ENCODE results near the gene ARID4B.
"Not testable (repeated sequence)": the region's sequence is repeated elsewhere in the genome, so short reads cannot be mapped to it uniquely, and the experiment has no call there.

The ARID4B gene

GRCh38 chr1:235326719-235327558 lies 1.0 kb downstream of the ARID4B start:
- no peak for DNase-seq

GRCh38 chr1:235325854-235326253 lies 2.1 kb downstream of the ARID4B start:
- no peak for DNase-seq

GRCh38 chr1:235325139-235325538 lies 2.8 kb downstream of the ARID4B start:
- DNase-seq, result no peak

GRCh38 chr1:235324296-235324695 lies 3.7 kb downstream of the ARID4B start:
- no peak for DNase-seq

DNA sequence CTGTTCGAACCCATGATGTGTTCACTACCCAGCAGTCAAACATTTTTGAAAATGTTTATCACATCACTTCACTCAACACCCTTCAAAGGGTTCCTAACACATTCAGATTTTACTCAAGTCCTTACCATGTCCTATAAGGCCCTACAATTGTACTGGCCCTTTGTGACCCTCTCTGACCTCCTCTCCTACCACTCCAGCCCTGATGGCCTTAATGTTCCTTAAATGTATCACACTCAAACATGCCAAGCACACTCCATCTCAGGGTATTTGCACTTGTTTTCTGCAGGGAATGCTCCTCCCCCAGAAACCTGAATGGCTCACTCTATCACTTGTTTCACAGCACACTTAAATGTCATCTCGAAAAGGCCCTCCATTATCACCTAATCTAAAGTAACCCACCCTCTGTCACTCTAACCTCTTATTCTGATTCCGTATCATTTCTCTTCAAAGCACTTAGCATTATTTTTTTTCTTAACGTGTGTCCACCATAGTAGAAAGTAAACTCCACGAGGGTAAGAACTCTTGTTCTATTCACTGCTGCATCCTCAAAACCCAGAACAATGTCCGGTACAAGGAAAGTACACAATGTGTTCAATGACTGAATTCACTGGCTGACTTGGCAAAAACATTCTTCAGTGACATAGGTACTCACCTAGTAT lies 7.3 kb downstream of the ARID4B start:
- DNase-seq, result no peak

DNA sequence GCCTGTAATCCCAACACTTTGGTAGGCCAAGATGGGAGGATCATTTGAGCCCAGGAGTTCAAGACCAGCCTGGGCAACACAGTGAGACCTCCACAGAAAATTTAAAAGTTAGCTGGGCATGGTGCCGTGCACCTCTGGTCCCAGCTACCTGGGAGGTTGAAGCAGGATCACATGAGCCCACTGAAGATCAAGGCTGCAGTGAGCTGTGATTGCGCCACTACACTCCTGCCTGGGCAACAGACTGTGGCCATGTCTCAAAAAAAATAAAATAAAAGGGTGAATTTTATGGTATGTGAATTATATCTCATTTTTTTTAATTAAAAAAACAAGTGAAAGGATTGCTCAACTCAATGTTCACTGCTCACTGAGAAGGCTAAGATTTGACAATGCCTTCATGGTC lies 8.7 kb downstream of the ARID4B start:
- DNase-seq, result no peak

- DNase-seq, result no peak
Measured at GRCh38 chr1:235317168-235317567, 10.8 kb downstream of the ARID4B start.

- DNase-seq, result no peak
Measured at GRCh38 chr1:235315735-235316134, 12.2 kb downstream of the ARID4B start.

GRCh38 chr1:235315173-235315572 lies 12.8 kb downstream of the ARID4B start:
- no peak for DNase-seq

DNA sequence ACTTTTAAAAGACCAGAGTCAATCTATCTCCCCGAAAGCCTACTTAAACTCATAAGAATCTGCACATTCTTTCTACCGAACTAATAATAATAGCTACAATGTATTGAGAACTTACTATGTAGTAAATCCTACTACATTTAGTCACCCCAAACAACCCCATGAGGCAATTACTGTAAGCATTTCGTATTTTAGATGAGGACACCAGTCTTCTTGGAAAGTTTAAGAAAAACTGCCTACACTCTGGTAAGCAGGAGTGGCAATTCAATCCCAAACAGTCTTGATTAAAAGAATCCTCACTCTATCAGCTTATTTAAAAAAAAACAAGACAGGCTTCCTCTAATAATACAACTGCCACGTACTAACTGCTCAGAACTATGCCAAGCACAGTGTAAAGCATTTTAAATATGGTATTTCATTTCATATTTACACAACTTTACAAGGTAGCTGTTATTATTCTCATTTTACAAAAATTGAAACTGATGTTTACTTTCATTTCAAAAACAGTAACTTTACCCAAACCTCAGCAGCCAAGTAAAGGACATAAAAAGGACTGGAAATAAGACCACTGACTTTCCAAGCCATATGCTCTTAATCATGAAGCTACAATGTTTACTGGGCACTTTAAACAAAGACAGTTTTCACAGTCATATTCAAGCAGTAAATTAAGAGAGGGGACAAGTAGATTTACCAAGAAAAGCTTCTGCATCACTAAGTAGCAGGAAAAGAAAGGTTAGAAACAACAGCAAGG lies 13.9 kb downstream of the ARID4B start:
- no peak for DNase-seq

DNA sequence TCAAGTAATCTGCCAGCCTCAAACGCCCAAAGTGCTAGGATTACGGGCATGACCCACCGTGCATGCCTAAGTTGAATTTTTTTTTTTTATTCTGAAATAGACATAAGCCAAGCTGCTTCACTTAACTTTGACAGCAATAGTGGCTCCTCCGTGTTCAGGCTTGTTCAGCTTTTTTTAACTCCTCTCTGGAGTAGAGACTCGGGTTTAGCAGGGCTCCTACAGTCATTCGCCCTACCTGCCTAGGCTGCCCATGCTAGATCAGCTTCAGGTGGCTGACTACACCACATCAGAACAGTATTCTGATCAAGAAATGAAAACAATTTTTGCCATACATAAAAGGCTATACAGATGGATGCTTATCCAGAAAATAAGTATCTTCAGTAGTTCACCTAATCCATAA lies 14.7 kb downstream of the ARID4B start:
- DNase-seq, result no peak

- DNase-seq, result not testable (repeated sequence)
Measured at GRCh38 chr1:235309206-235309605, 18.8 kb downstream of the ARID4B start.

GRCh38 chr1:235307158-235308124 lies 20.5 kb downstream of the ARID4B start:
- DNase-seq, result no peak

- DNase-seq, result no peak
Measured at GRCh38 chr1:235304549-235305451, 23.2 kb downstream of the ARID4B start.

DNA sequence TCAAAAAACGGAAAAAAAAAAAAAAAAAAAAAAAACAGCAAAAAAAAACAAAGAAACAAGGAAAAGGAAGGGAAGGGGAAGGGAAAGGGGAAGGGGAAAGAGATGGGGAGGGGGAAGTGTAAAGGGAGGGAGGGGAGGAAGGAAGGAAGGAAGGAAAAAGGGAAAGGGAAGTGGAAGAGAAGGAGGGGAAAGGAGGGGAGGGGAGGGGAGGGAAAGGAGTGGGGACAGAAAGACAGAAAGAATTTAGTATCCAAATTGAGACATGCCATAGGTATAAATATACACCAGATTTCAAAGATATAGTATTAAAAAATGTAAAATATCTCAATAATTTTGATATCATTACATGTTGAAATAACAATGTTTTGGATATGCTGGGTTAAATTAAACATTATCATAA lies 25.8 kb downstream of the ARID4B start:
- DNase-seq, result no peak

- no peak for DNase-seq
Measured at GRCh38 chr1:235299169-235299858, 28.7 kb downstream of the ARID4B start.

- no peak for DNase-seq
Measured at GRCh38 chr1:235298758-235299157, 29.2 kb downstream of the ARID4B start.

- no peak for DNase-seq
Measured at GRCh38 chr1:235297579-235297978, 30.4 kb downstream of the ARID4B start.

DNA sequence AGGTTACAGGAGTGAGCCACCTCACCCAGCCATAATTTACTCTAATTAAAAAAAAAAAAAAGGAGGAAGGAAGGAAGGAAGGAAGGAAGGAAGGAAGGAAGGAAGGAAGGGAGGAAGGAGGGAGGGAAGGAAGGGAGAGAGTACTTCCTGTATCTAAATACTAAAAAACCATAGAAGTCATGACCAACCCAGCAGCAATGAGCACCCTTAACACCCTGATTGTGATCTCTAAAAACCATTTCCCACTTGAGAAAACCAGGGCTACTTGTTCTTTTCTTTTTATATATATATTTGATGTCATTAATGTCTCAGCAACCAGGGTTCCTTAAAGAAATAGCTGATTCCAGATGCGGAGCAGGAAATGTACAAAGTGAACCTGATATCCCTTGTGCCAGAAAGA lies 31.2 kb downstream of the ARID4B start:
- no peak for DNase-seq

DNA sequence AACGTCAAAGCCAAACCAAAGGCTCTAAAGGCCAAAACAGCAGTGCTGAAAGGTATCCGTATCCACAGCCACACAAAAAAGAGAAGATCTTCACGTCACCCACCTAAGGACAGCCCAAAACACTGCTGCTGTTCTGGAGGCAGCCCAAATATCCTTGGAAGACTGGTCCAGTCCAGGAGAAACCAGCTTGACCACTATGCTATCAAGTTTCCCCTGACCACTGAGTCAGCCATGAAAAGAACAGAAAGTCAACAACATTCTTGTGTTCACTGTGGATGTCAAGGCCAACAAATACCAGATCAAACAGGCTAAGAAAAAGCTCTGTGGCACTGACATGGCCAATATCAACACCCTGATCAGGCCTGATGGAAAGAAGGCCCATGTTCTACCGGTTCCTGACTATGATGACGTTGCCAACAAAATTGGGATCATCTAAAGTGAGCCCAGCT lies 32.1 kb downstream of the ARID4B start:
- no peak for DNase-seq

All from NCI-H1105 (cell line).